SH-SY5Y (cell line): ENCODE measurements around the gene NUP58.

ENCODE experiments used
- GATA2 ChIP-seq: IDR thresholded peaks from 2 replicates; pipeline ENCODE4 v1.6.1; 2011; ENCODE audit warnings: mild to moderate bottlenecking, low read depth, low read length
- GATA3 ChIP-seq: IDR thresholded peaks from 2 replicates; pipeline ENCODE4 v1.6.1; 2011; ENCODE audit warnings: low read depth, mild to moderate bottlenecking, low read length, moderate library complexity

DNA sequence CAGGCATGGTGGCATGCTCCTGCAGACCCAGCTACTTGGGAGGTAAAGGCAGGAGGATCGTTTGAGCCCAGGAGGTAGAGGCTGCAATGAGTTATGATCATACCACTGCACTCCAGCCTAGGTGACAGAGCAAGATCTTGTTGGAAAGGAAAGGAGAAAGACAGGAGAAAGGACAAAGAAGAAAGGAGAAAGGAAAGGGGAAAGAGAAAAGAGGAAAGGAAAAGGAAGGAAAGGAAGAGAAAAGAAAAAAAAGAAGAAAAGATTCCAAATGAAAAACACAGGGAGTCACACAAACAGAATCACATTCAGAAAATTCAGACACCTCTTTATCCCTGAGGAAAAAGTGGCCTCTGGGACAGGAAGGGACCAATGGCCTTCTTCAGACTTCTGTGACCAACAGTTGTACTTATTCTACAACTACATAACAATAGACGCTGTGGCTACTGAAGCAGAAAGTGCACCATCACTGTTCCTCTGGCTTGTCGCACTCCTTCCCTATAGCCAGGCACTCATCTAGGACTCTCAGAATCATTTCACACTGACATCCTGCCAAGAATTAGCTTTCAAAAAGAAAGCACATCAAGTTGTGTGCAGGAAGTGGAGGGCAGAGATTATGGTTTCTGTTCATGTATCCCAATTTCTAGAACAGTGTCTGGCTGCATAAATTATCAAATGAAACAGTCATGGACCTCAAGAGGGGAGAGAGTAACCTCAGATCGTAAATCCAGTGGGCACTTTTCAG, 20.1 kb upstream of the NUP58 start:
- no peak for TF ChIP-seq GATA3
- TF ChIP-seq GATA2: no peak
